KMS-11 (cell line): ENCODE data around the gene CYTH3.

Experiments used
- H2AFZ ChIP-seq: fragments of 200-600 bp; sonication (generic); 2 replicates; pipeline ENCODE4 v1.6.1; 2016; ENCODE audit warnings: antibody characterized with exemption, mixed run types, low read depth
- H3K27ac ChIP-seq: fragments of 200-600 bp; sonication (generic); 2 replicates; pipeline ENCODE4 v1.6.1; 2016; ENCODE audit warnings: mild to moderate bottlenecking, mixed run types
- H3K27me3 ChIP-seq: fragments of 200-600 bp; sonication (generic); 2 replicates; pipeline ENCODE4 v1.6.1; 2017; ENCODE audit warnings: mild to moderate bottlenecking, low read depth, mixed run types, moderate library complexity; ENCODE audit not compliant: insufficient read depth
- H3K36me3 ChIP-seq: fragments of 200-600 bp; sonication (generic); 2 replicates; pipeline ENCODE4 v1.6.1; 2017; ENCODE audit warnings: mild to moderate bottlenecking, mixed run types; ENCODE audit not compliant: insufficient read depth
- H3K4me1 ChIP-seq: fragments of 200-600 bp; sonication (generic); 2 replicates; pipeline ENCODE4 v1.6.1; 2016; ENCODE audit warnings: mild to moderate bottlenecking, low read depth, mixed run types; ENCODE audit not compliant: poor library complexity, severe bottlenecking
- H3K4me2 ChIP-seq: fragments of 200-600 bp; sonication (generic); 2 replicates; pipeline ENCODE4 v1.7.0; 2016; ENCODE audit warnings: mild to moderate bottlenecking, mixed run types
- H3K4me3 ChIP-seq: fragments of 200-600 bp; sonication (generic); IDR thresholded peaks from 2 replicates; pipeline ENCODE4 v1.6.1; 2017; ENCODE audit warnings: low read depth, low read length, mixed read lengths; ENCODE audit not compliant: insufficient read depth
- H3K79me2 ChIP-seq: fragments of 200-600 bp; sonication (generic); 2 replicates; pipeline ENCODE4 v1.6.1; 2016; ENCODE audit warnings: low read depth, mixed run types; ENCODE audit not compliant: insufficient read depth
- H3K9ac ChIP-seq: fragments of 200-600 bp; sonication (generic); 2 replicates; pipeline ENCODE4 v1.6.1; 2016; ENCODE audit warnings: mild to moderate bottlenecking, mixed run types
- H4K20me1 ChIP-seq: fragments of 200-600 bp; sonication (generic); 2 replicates; pipeline ENCODE4 v1.6.1; 2016; ENCODE audit warnings: mild to moderate bottlenecking, mixed run types; ENCODE audit not compliant: insufficient read depth
- TF ChIP-seq, protein P1 (sequence below): fragments of 200-600 bp; sonication (generic); conservative IDR thresholded peaks from 2 replicates; pipeline ENCODE4 v1.6.1; 2017; ENCODE audit warnings: low read depth, mild to moderate bottlenecking, antibody characterized with exemption, low read length, moderate library complexity, mixed read lengths

Gene CYTH3

DNA sequence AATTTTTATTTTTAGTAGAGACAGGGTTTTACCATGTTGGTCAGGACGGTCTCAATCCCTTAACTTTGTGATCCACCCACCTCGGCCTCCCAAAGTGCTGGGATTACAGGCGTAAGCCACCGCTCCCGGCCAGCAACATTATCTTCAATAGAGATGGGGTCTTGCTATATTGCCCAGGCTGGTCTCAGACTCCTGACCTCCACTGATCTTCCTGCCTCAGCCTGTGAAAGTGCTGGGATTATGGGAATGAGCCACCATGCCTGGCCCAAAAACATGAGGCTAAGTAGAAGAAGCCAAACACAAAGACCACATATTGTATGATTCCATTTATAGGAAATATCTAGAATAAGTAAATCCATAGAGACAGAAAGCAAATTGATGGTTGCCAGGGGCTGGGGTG lies 19.1 kb upstream of the CYTH3 start:
- H3K27me3 ChIP-seq: no peaks in the 10 kb centered on the region
- no peak overlapping the region for H2AFZ ChIP-seq
- H3K9ac ChIP-seq: no peak overlapping the region
- no peaks in the 10 kb centered on the region for H3K36me3 ChIP-seq
- no peaks in the 10 kb centered on the region for H3K79me2 ChIP-seq
- TF ChIP-seq, protein P1, sequence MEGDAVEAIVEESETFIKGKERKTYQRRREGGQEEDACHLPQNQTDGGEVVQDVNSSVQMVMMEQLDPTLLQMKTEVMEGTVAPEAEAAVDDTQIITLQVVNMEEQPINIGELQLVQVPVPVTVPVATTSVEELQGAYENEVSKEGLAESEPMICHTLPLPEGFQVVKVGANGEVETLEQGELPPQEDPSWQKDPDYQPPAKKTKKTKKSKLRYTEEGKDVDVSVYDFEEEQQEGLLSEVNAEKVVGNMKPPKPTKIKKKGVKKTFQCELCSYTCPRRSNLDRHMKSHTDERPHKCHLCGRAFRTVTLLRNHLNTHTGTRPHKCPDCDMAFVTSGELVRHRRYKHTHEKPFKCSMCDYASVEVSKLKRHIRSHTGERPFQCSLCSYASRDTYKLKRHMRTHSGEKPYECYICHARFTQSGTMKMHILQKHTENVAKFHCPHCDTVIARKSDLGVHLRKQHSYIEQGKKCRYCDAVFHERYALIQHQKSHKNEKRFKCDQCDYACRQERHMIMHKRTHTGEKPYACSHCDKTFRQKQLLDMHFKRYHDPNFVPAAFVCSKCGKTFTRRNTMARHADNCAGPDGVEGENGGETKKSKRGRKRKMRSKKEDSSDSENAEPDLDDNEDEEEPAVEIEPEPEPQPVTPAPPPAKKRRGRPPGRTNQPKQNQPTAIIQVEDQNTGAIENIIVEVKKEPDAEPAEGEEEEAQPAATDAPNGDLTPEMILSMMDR: no peak
- no peak overlapping the region for H3K4me2 ChIP-seq
- no peaks in the 10 kb centered on the region for H4K20me1 ChIP-seq
- H3K4me1 ChIP-seq: no peaks in the 10 kb centered on the region
- no peak overlapping the region for H3K4me3 ChIP-seq
- H3K27ac ChIP-seq: no peak overlapping the region

DNA sequence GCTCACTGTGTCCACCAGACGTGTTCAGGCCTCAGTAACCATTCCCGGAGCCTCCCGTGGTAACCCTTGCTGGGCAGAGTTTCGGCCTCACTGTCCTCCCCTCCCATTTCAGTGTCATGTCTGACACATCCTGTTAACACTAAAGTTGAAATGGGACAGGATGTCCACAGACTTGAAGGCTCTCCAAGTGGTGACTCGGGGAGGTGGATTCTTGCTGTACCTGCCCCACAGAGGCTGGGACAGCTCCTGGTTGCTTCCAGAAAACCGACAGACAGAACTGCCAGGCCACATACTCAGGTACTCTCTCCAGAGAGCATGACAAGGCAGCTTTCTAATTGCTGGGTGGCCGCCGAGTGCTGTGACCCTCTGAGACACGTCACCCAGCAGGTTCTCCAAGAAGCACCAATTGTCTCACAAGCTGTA lies 17.9 kb upstream of the CYTH3 start:
- no peak overlapping the region for H2AFZ ChIP-seq
- H3K27ac ChIP-seq: no peak overlapping the region
- no peak overlapping the region for H3K4me2 ChIP-seq

DNA sequence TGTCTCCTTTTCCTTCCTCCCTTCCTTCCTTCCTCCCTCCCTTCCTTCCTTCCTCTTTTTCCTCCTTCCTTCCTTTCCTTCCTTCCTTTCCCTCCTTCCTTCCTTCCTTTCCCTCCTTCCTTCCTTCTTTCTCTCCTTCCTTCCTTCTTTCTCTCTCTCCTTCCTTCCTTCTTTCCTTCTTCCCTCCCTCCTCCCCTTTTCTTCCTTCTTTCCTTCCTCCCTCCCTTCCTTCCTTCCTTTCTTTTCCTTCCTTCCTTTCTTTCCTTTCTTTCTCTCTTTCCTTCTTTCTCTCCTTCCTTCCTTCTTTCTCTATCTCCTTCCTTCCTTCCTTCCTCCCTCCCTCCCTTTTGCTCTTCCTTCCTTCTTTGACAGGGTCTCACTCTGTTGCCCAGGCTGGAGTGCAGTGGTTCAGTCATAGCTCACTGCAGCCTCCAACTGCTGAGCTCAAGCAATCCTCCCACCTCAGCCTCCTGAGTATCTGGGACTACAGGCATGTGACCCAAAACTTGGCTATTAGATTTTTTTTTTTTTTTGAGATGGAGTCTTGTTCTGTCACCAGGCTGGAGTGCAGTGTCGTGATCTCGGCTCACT lies 15.9 kb upstream of the CYTH3 start:
- no peak overlapping the region for H2AFZ ChIP-seq
- no peak overlapping the region for H3K4me3 ChIP-seq
- no peaks in the 10 kb centered on the region for H4K20me1 ChIP-seq
- no peak overlapping the region for H3K9ac ChIP-seq
- no peaks in the 10 kb centered on the region for H3K79me2 ChIP-seq
- no peak overlapping the region for H3K27ac ChIP-seq
- TF ChIP-seq, protein P1: no peak
- no peaks in the 10 kb centered on the region for H3K27me3 ChIP-seq
- H3K4me1 ChIP-seq: no peaks in the 10 kb centered on the region
- no peak overlapping the region for H3K4me2 ChIP-seq
- H3K36me3 ChIP-seq: no peaks in the 10 kb centered on the region

More for the DNA sequence above, 17.9 kb upstream of the CYTH3 start:
- TF ChIP-seq, protein P1: no peak
- Histone ChIP-seq H3K36me3 (no peaks in the 10 kb centered on the region), H3K9ac (no peak overlapping the region), H3K27me3 (no peaks in the 10 kb centered on the region), H4K20me1 (no peaks in the 10 kb centered on the region), H3K4me3 (no peak overlapping the region), H3K79me2 (no peaks in the 10 kb centered on the region), H3K4me1 (no peaks in the 10 kb centered on the region)

DNA sequence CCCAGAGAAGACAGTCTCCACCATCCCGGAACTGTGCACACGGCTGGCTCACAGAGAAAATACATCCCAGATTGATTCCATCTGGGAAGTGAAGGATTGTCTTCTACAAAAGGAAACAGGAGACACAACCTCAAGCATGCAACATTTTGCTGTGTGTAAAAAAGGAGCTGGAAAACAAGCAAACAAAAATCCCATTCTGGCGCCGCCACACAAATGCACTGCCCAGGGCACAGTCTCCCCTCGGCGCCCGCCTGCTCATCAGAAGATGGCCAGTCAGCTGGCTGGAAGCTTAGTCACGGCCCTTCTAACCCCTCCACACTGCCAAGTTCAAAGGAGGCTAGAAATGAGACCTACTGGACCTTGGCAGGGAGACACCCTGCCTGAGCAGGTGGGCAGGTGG lies 14.1 kb upstream of the CYTH3 start:
- Histone ChIP-seq H3K36me3 (no peaks in the 10 kb centered on the region), H3K9ac (no peak overlapping the region), H2AFZ (no peak overlapping the region), H4K20me1 (no peaks in the 10 kb centered on the region), H3K27ac (no peak overlapping the region), H3K4me3 (no peak overlapping the region), H3K79me2 (no peaks in the 10 kb centered on the region), H3K4me1 (no peaks in the 10 kb centered on the region), H3K27me3 (no peaks in the 10 kb centered on the region), H3K4me2 (no peak overlapping the region)
- TF ChIP-seq, protein P1: no peak
